Measurements from ENCODE around the gene PARP12.

GRCh38 chr7:140048138-140048537 lies 14.6 kb downstream of the PARP12 start:
- TF ChIP-seq, protein P1, sequence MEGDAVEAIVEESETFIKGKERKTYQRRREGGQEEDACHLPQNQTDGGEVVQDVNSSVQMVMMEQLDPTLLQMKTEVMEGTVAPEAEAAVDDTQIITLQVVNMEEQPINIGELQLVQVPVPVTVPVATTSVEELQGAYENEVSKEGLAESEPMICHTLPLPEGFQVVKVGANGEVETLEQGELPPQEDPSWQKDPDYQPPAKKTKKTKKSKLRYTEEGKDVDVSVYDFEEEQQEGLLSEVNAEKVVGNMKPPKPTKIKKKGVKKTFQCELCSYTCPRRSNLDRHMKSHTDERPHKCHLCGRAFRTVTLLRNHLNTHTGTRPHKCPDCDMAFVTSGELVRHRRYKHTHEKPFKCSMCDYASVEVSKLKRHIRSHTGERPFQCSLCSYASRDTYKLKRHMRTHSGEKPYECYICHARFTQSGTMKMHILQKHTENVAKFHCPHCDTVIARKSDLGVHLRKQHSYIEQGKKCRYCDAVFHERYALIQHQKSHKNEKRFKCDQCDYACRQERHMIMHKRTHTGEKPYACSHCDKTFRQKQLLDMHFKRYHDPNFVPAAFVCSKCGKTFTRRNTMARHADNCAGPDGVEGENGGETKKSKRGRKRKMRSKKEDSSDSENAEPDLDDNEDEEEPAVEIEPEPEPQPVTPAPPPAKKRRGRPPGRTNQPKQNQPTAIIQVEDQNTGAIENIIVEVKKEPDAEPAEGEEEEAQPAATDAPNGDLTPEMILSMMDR (optimal IDR thresholded peaks at IDR 0.05 in 1 of 3, IDR thresholded peaks at IDR 0.05 in 1 of 3, conservative IDR thresholded peaks at IDR 0.05 in 1 of 3; ENCODE audit: extremely low read depth in 1 of 3, insufficient read depth in 2 of 3, low read length in 3 of 3): no peak
- TF ChIP-seq EZH2 (IDR thresholded peaks at IDR 0.05; ENCODE audit: low read length): no peak

All from keratinocyte (primary cell).